IgD-negative memory B cell (primary cell): Measurements from ENCODE around the gene CASP3. TPM values are rescaled to one million over a fixed set of nuclear protein-coding genes. Genes with fewer than 3 reads are reported as not detected.

Experiments used
- polyA plus RNA-seq: library from polyadenylated mRNA; unstranded; fragments of 300-500 nt; fragmentation: Illumina TruSeq; gene quantifications from one replicate; pipeline ENCODE4 v1.2.3, GENCODE V29; 2021

CASP3 gene
- polyA plus RNA-seq, 1 donor from 2014 or later, result 4.2 TPM

Other genes starting within 250 kb of the CASP3 start
- gene IRF2, start 174.9 kb downstream of the CASP3 start, polyA plus RNA-seq, result 105 TPM
- gene PRIMPOL, start 291 bp upstream of the CASP3 start, polyA plus RNA-seq, result 12.6 TPM
- gene CENPU, start 84.6 kb upstream of the CASP3 start, polyA plus RNA-seq, result 1.4 TPM
- 9.2 TPM for gene ACSL1, start 176.5 kb upstream of the CASP3 start, polyA plus RNA-seq